Naive B cell (primary cell): ENCODE data around the gene IL10RA. TPM values are rescaled to one million over a fixed set of nuclear protein-coding genes. Genes with fewer than 3 reads are reported as not detected.

Source experiments
- ATAC-seq, 2 donors: fragments of 150-1000 bp; cut with Tn5 transposase; 2 replicates each; pipeline ENCODE4 v1.10.0; 2021; ENCODE audit warnings: low read depth in 2 of 2, mild to moderate bottlenecking in 2 of 2, moderate library complexity in 2 of 2
- DNase-seq: peaks from one replicate; pipeline ENCODE4 v3.0.0; 2022
- H3K27ac Mint-ChIP-seq, 6 donors: one replicate each; pipeline ENCODE4 v1.8.0; 2020 to 2022; ENCODE audit warnings: mild to moderate bottlenecking in 6 of 6, mixed read lengths in 6 of 6, moderate library complexity in 5 of 6, inconsistent platforms in 2 of 6
- H3K27me3 Mint-ChIP-seq, 3 donors: one replicate each; pipeline ENCODE4 v1.8.0; 2021 to 2022; ENCODE audit warnings: mixed read lengths in 3 of 3, mild to moderate bottlenecking in 1 of 3
- H3K36me3 Mint-ChIP-seq, 2 donors: one replicate each; pipeline ENCODE4 v1.8.0; 2020 to 2022; ENCODE audit warnings: mixed read lengths in 2 of 2, inconsistent platforms in 1 of 2, mild to moderate bottlenecking in 1 of 2
- H3K4me1 Mint-ChIP-seq, 3 donors: one replicate each; pipeline ENCODE4 v1.8.0; 2020 to 2022; ENCODE audit warnings: mixed read lengths in 3 of 3, inconsistent platforms in 1 of 3, mild to moderate bottlenecking in 1 of 3, moderate library complexity in 1 of 3
- H3K4me3 Mint-ChIP-seq, 8 donors: one replicate each; pipeline ENCODE4 v1.8.0; 2020 to 2022; ENCODE audit warnings: mild to moderate bottlenecking in 8 of 8, mixed read lengths in 8 of 8, moderate library complexity in 8 of 8, inconsistent platforms in 2 of 8
- H3K9me3 Mint-ChIP-seq, 7 donors: one replicate each; pipeline ENCODE4 v1.8.0; 2020 to 2022; ENCODE audit warnings: mixed read lengths in 7 of 7, mild to moderate bottlenecking in 5 of 7, inconsistent platforms in 2 of 7, moderate library complexity in 1 of 7
- polyA plus RNA-seq, 6 donors: library from polyadenylated mRNA; unstranded; fragments of 300-500 nt; fragmentation: Illumina TruSeq; gene quantifications; one replicate each; pipeline ENCODE4 v1.2.3, GENCODE V29; 2021; ENCODE audit warnings: low read depth in 6 of 6

Gene IL10RA
- polyA plus RNA-seq, 6 donors from 2014 or later = 49.8 to 63.1 (median 56.2) TPM

GRCh38 chr11:117999354-117999993, 13.3 kb downstream of the IL10RA start:
- peaks cover 29 to 36% of the 10 kb centered on the region in 2 donors for H3K36me3 Mint-ChIP-seq
- ATAC-seq (no peak), DNase-seq (no peak)
- peak overlapping the region in 1 of 8 donors; percentile 44 for H3K4me3 Mint-ChIP-seq
- peaks cover 44 to 55% (median 50%) of the 10 kb centered on the region in 3 donors for H3K4me1 Mint-ChIP-seq
- H3K27ac Mint-ChIP-seq = peak overlapping the region; percentile 39 to 89 (median 72)
- H3K27me3 Mint-ChIP-seq = no peaks in the 10 kb centered on the region
- peaks cover 0 to 9% (median 3%) of the 10 kb centered on the region in 7 donors for H3K9me3 Mint-ChIP-seq

GRCh38 chr11:118000067-118000849, 14.1 kb downstream of the IL10RA start:
- peaks cover 21 to 36% of the 10 kb centered on the region in 2 donors for H3K36me3 Mint-ChIP-seq
- no peak for DNase-seq
- peaks cover 0 to 9% (median 3%) of the 10 kb centered on the region in 7 donors for H3K9me3 Mint-ChIP-seq

GRCh38 chr11:118000850-118001228, 14.6 kb downstream of the IL10RA start:
- ATAC-seq = no peak
- Mint-ChIP-seq H3K9me3 (peaks cover 0 to 9% (median 3%) of the 10 kb centered on the region in 7 donors), H3K27ac (peak overlapping the region in 3 of 6 donors; percentile 67 to 100 (median 74)), H3K4me3 (no peak overlapping the region), H3K36me3 (peaks cover 17 to 31% of the 10 kb centered on the region in 2 donors), H3K4me1 (peaks cover 57 to 69% (median 63%) of the 10 kb centered on the region in 3 donors), H3K27me3 (no peaks in the 10 kb centered on the region)
- no peak for DNase-seq

More at GRCh38 chr11:118000067-118000849, 14.1 kb downstream of the IL10RA start:
- Mint-ChIP-seq H3K27ac (peak overlapping the region in 5 of 6 donors; percentile 66 to 89 (median 79)), H3K27me3 (no peaks in the 10 kb centered on the region), H3K4me3 (peak overlapping the region in 2 of 8 donors; percentile 3 to 44), H3K4me1 (peaks cover 52 to 63% (median 58%) of the 10 kb centered on the region in 3 donors)
- no peak for ATAC-seq

GRCh38 chr11:118001494-118001971, 15.3 kb downstream of the IL10RA start:
- Mint-ChIP-seq H3K4me3 (peak overlapping the region in 2 of 8 donors; percentile 17 to 60), H3K27me3 (no peaks in the 10 kb centered on the region), H3K36me3 (peaks cover 14 to 26% of the 10 kb centered on the region in 2 donors), H3K4me1 (peaks cover 63 to 76% (median 67%) of the 10 kb centered on the region in 3 donors), H3K9me3 (peaks cover 0 to 9% (median 3%) of the 10 kb centered on the region in 7 donors), H3K27ac (peak overlapping the region; percentile 9 to 100 (median 80))
- DNase-seq (no peak), ATAC-seq (no peak)

- ATAC-seq (no peak), DNase-seq (no peak)
- peak overlapping the region in 5 of 8 donors; percentile 24 to 82 (median 61) for H3K4me3 Mint-ChIP-seq
- peaks cover 11 to 22% of the 10 kb centered on the region in 2 donors for H3K36me3 Mint-ChIP-seq
- no peaks in the 10 kb centered on the region for H3K27me3 Mint-ChIP-seq
- H3K4me1 Mint-ChIP-seq = peaks cover 68 to 81% (median 71%) of the 10 kb centered on the region in 3 donors
- H3K27ac Mint-ChIP-seq = peak overlapping the region in 5 of 6 donors; percentile 44 to 100 (median 95)
- H3K9me3 Mint-ChIP-seq = peaks cover 0 to 9% (median 3%) of the 10 kb centered on the region in 7 donors
Observed at GRCh38 chr11:118002010-118002540, 15.9 kb downstream of the IL10RA start.

GRCh38 chr11:118002541-118003423, 16.6 kb downstream of the IL10RA start:
- peak overlapping the region; percentile 55 to 100 (median 92) for H3K27ac Mint-ChIP-seq

GRCh38 chr11:118003456-118003855, 17.3 kb downstream of the IL10RA start:
- H3K4me1 Mint-ChIP-seq = peaks cover 76 to 81% (median 81%) of the 10 kb centered on the region in 3 donors
- H3K27me3 Mint-ChIP-seq = no peaks in the 10 kb centered on the region
- ATAC-seq (no peak), DNase-seq (no peak)
- peaks cover 0 to 6% (median 3%) of the 10 kb centered on the region in 7 donors for H3K9me3 Mint-ChIP-seq
- peak overlapping the region; percentile 55 to 100 (median 81) for H3K27ac Mint-ChIP-seq
- H3K4me3 Mint-ChIP-seq = peak overlapping the region in 5 of 8 donors; percentile 12 to 69 (median 50)
- peaks cover 0 to 12% of the 10 kb centered on the region in 2 donors for H3K36me3 Mint-ChIP-seq

More at GRCh38 chr11:118002541-118003423, 16.6 kb downstream of the IL10RA start:
- Mint-ChIP-seq H3K27me3 (no peaks in the 10 kb centered on the region), H3K4me3 (peak overlapping the region in 7 of 8 donors; percentile 12 to 82 (median 60)), H3K9me3 (peaks cover 0 to 6% (median 3%) of the 10 kb centered on the region in 7 donors), H3K4me1 (peaks cover 71 to 81% (median 75%) of the 10 kb centered on the region in 3 donors), H3K36me3 (peaks cover 4 to 15% of the 10 kb centered on the region in 2 donors)
- no peak for DNase-seq
- ATAC-seq = peak in 1 of 2 donors; percentile 23

GRCh38 chr11:118004543-118005223, 18.5 kb downstream of the IL10RA start:
- peaks cover 85 to 88% (median 88%) of the 10 kb centered on the region in 3 donors for H3K4me1 Mint-ChIP-seq
- peak overlapping the region in 4 of 8 donors; percentile 54 to 78 (median 67) for H3K4me3 Mint-ChIP-seq
- H3K9me3 Mint-ChIP-seq = peaks cover 0 to 6% (median 3%) of the 10 kb centered on the region in 7 donors
- no peak for ATAC-seq
- H3K27ac Mint-ChIP-seq = peak overlapping the region; percentile 8 to 100 (median 92)
- peaks cover 0 to 12% of the 10 kb centered on the region in 2 donors for H3K36me3 Mint-ChIP-seq
- DNase-seq = no peak
- no peaks in the 10 kb centered on the region for H3K27me3 Mint-ChIP-seq

- Mint-ChIP-seq H3K27ac (peak overlapping the region; percentile 8 to 100 (median 90)), H3K4me1 (peaks cover 87 to 93% (median 88%) of the 10 kb centered on the region in 3 donors), H3K27me3 (no peaks in the 10 kb centered on the region), H3K36me3 (peaks cover 0 to 12% of the 10 kb centered on the region in 2 donors), H3K9me3 (peaks cover 0 to 6% (median 3%) of the 10 kb centered on the region in 7 donors), H3K4me3 (peak overlapping the region in 5 of 8 donors; percentile 8 to 88 (median 65))
- DNase-seq (no peak), ATAC-seq (no peak)
Observed at GRCh38 chr11:118005224-118006152, 19.3 kb downstream of the IL10RA start.

GRCh38 chr11:118006153-118006534, 19.9 kb downstream of the IL10RA start:
- ATAC-seq (no peak), DNase-seq (no peak)
- Mint-ChIP-seq H3K9me3 (peaks cover 0 to 6% (median 3%) of the 10 kb centered on the region in 7 donors), H3K27me3 (no peaks in the 10 kb centered on the region), H3K36me3 (peaks cover 0 to 12% of the 10 kb centered on the region in 2 donors), H3K4me3 (peak overlapping the region in 6 of 8 donors; percentile 36 to 95 (median 88)), H3K4me1 (peaks cover 93 to 100% (median 93%) of the 10 kb centered on the region in 3 donors), H3K27ac (peak overlapping the region; percentile 8 to 100 (median 68))

GRCh38 chr11:118007040-118007439, 20.8 kb downstream of the IL10RA start:
- Mint-ChIP-seq H3K27me3 (no peaks in the 10 kb centered on the region), H3K27ac (peak overlapping the region; percentile 99 to 100 (median 100)), H3K4me1 (peaks cover 91 to 100% (median 97%) of the 10 kb centered on the region in 3 donors), H3K36me3 (peaks cover 0 to 12% of the 10 kb centered on the region in 2 donors), H3K9me3 (peaks cover 0 to 6% (median 3%) of the 10 kb centered on the region in 7 donors), H3K4me3 (peak overlapping the region; percentile 66 to 95 (median 86))
- DNase-seq = no peak
- ATAC-seq = peak; percentile 7 to 8
